Epidermal melanocyte (primary cell): ENCODE data around the gene FSTL1.

Source experiments
- DNase-seq: peaks from one replicate; pipeline ENCODE4 v3.0.0; 2011; ENCODE audit warnings: low spot score; ENCODE audit not compliant: insufficient read length

Gene FSTL1, protein sequence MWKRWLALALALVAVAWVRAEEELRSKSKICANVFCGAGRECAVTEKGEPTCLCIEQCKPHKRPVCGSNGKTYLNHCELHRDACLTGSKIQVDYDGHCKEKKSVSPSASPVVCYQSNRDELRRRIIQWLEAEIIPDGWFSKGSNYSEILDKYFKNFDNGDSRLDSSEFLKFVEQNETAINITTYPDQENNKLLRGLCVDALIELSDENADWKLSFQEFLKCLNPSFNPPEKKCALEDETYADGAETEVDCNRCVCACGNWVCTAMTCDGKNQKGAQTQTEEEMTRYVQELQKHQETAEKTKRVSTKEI

GRCh38 chr3:120450600-120451271 is at the start of gene FSTL1:
Gene FSTL1, minus strand, starts transcription at chr3:120450992. Its CDS starts 246 bp downstream, at chr3:120450746.
- no peak for DNase-seq

DNA sequence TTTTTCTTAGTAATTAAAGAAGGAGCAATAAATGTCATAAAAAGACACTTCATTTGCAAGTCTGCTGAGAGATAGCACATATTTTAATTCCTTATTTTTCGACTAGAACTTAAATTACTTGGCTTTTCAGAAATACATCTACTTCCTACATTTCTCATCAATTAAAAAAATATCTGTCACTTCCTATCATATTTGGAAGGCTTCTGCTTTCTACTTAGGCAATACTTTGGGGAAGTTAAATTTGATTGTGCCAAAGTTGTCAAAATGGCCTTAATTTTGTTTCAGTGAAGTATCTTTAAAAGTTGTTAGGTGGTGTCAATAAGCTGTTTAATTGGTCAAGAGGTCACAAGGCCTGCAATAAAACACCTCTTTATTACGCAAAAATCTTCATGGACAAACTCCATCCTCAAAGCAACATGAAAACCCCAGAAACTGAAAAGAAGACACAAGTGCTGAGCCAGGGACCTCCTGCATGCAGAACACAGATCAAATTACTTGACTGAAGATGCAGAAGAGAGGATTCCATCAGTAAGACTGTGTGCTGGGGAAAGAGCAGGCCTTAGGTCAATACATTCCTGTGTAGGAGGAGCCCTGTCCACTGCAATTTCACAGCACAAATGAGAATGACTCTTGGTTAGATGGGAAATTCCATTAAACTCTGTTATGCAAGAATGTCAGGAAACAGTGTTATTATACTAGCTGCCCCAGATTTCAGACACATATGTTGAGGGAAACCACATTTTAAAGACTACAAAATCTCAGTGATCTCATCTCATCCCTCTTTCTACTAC is 48.0 kb upstream of the FSTL1 start:
- DNase-seq, result peak; percentile 67

- DNase-seq, result no peak
Measured at GRCh38 chr3:120497818-120498217, 47.0 kb upstream of the FSTL1 start.

DNA sequence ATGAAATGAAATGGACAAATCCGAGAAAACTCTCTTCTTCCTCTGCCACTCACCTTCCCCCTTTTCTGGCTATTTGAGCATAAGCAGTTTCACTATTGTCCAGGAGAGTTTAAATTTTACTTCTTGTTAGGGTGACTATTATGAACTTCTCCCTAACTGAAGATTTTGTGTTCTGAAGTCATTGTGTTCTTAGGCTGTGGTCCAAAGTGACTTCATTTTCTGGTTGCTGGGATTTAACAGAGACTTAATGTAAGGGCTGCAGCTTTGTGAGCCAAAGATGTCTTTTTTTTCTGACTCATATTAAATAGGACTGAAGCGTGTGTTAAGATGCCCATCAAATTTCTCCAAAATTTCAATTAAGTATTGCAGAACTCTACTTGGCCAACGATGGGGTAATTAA is 46.5 kb upstream of the FSTL1 start:
- no peak for DNase-seq

DNA sequence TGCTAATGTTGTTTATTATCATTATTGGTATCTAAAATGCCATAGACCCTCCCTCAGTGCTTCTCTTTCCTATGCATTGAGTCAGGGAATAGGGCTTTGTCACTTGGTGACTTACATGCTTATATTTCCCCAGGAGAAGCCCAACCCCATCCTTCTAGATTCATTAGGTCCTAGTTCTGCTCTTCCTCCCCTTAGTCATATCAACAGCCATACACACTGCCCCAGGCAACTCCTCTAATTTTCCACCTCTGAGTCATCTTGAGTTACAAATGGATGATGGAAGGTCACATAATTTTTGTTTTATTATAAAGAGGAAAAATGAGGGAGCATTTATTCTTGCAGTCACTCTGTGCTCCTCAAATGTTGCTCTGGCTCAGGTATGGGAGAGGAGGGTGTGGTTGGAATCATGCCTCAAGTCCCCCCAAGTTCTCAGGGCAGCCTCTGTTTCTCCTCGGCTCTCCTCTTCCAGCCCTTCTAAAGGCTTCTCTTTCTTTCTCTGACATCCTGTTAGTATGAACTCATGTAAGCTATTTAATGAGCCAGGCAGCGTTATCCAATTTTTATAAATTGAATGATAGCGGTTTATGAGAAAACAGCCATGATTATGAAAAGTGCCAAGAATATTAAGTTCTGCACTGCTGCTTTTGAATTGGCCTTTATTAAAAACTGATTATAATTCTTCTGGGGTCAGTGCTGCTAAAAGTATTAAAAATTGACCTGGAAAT is 45.6 kb upstream of the FSTL1 start:
- no peak for DNase-seq

DNA sequence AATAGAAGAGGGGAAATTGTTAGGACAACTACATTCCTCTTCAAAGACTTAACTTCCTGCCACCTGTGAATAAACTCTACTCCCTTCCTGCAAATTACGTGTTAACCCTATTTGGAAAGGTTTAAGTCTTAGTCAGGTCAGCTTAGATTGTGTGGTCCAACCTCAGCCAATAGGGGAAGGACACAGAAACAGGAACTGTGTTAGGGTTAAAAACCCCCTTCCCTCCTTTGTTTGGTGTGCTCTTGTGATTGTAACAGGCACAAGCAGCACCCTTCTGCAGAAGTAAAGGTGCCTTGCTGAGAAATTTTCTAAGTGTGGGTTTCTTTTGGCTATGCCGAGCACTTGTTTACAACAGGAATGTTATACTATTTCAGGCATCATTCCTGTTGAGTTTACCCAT is 45.0 kb upstream of the FSTL1 start:
- no peak for DNase-seq

DNA sequence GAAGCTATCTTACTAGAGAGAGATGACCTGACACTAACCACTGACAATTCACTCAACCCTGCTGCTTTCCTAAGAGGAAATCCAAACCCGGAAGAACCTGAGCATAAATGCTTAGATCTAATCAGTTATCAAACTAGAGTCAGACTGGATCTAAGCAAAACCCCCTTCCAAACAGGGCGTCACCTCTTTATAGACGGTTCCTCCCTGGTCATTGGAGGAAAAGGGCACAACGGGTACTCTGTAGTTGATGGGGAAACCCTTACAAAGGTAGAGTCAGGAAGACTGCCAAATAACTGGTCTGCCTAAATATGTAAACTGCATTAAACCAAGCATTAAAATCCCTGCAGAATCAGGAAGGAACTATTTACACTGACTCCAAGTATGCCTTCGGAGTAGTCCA is 41.3 kb upstream of the FSTL1 start:
- DNase-seq, result no peak

- no peak for DNase-seq
Measured at GRCh38 chr3:120489421-120489820, 38.6 kb upstream of the FSTL1 start.

DNA sequence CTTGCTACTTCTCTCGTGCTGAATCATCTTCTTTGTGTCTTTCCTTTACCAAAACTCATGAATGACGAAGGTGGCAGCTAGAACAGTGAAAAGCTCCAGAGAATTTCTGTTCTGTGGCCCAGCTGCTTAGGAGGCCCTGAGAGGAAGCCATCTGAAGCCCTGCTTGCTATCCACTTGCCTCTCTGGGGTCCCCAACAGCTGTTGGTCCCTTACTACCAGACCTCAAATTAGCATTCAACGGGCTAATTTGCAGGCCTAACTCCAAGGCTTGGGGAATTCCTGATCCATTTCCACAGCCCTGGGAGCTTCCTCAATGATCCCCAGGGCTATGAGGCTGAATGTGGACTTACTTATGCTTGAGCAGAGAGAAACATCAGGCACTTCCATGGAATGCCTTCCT is 37.5 kb upstream of the FSTL1 start:
- DNase-seq, result no peak

DNA sequence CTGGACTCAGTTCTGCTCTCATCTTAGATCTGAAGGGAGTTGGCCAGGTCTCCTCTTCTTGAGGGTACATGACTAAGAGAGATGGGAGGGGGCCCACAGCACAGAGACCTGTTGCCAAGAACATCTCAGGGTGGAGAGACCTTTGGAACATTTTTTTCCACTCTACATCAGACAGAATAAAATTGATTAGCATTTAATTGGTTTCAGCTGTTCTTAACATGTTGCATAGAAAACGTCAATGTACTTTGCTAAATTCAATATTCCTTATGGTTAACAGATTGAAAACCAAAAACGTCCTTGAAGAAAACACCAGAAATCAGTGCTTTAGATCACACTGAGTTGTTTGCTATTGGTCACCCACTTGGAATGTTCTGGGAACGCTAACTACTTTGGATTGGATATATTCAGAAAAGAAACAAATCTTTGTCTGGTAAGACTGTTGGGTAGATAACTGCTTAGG is 36.4 kb upstream of the FSTL1 start:
- no peak for DNase-seq

DNA sequence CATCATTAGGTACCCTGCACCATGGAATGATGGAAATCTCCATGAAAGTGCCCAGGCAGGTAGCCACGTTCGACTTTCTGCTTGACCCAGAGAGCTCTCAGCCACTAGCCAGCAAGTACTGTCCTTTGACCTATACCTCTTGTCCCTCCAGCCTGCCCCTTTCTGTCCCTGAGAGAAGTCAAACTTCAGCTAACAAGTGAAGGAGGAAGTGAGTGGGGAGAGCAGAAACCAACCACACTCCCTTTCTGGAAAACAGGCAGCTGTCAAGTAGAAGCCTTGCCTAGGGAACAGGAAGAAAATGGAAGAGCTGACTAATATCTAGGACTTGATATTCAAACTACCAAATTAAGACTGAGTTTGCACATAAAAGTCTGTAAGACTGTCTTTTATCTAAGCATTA is 30.3 kb upstream of the FSTL1 start:
- DNase-seq, result no peak

- DNase-seq, result no peak
Measured at GRCh38 chr3:120477781-120478180, 27.0 kb upstream of the FSTL1 start.

DNA sequence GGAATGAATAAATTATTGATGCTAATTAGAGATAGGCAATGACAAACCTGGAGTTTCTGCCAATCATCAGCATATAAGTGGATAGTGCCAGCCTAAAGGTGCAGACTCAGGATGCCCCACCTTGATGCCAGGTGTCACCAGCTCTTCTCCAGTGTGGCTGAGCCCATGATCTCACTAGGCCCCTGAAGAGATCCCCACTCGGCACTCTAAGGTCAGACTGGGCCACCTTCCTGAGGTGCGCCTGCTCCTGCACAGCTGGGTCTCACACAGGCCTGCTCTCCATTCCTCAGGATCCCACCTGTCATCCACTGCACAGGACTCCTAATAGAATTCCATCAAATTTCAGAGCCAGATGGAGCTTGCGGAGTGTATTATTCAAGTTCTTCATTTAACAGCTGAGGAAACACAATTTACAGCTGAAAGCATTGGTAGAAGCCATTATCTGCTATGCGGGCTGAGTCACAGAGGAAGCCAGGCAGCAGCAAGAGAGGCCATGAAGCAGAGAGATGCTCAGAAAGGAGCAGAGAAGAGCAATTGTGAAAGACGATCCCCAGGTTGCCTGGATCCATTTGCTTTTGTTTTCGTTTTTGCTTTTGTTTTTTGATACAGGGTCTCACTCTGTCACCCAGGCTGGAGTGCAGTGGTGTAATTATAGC is 25.1 kb upstream of the FSTL1 start:
- DNase-seq, result no peak

- no peak for DNase-seq
Measured at GRCh38 chr3:120473896-120474675, 23.3 kb upstream of the FSTL1 start.

GRCh38 chr3:120473389-120473788 is 22.6 kb upstream of the FSTL1 start:
- no peak for DNase-seq

DNA sequence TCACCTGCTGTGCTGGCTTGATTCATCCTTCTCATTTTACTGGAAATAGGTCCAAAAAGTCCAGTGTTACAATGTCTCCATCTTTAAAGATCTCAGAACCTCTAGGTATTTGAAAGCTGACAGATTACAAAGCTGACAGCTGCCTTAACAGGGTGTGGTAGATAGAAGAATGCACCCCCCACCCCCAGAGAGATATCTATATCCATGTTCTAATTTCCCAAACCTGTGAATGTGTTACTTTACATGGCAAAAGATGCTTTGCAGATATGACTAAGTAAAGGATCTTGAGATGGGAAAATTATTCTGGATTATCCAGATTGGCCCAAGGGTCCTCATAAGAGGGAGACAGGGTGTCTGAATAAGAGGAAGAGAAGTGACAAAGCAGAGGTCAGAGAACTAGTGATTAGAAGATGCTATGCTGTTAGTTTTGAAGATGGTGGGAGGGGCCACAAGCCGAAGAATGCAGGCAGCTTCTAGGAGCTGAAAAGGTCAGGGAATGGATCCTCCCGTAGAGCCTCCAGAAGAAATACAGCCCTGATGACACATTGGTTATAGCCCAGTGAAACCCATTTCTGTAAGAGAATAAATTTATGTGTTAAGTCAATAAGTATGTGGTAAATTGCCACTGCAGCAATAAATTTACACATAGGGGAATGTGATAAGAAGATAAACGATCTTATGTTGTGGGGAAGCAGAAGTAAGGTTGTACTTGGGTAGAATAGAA is 21.5 kb upstream of the FSTL1 start:
- DNase-seq, result no peak

- DNase-seq, result no peak
Measured at GRCh38 chr3:120471643-120472042, 20.9 kb upstream of the FSTL1 start.

DNA sequence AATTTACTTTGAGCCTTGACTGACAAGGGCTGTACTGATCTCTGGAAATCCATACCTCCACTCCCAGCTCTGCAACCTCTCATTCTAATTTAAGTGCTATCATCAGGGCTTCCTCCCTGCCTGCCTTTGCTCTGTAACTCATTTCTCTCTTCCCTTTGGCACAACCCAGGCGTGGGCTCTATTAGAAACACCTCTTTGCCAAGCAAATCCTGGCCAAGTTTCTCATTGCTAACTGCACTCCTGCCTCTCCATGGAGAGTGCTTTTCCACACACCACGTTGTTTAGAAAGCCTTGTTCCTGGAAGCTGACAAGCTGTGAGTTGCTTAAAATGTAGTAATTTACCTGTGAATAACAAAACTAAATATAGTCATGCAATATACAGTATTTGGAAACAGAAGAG is 20.1 kb upstream of the FSTL1 start:
- no peak for DNase-seq

GRCh38 chr3:120469882-120470301 is 19.1 kb upstream of the FSTL1 start:
- no peak for DNase-seq

DNA sequence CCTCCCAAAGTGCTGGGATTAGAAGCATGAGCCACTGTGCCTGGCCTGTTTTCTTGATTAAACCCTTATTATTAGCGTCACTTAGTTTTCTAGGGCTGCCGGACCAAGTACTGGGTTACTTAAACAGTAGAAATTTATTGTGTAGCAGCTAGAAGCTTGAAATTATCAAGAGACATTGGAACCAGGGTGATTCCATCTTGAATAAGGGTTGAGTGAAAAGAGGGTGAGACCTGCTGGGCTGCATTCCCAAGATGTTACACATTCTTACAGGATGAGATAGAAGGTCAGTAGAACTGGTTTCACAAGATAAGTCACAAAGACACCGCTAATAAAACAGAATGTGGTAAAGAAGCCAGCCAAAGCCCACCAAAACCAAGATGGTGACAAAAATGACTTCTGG is 18.6 kb upstream of the FSTL1 start:
- no peak for DNase-seq
